ENCODE data around the gene RNU6-1.

RNU6-1 gene

GRCh38 chr15:67832897-67833709, 6.7 kb downstream of the RNU6-1 start:
- no peak for DNase-seq

- DNase-seq, result no peak
Measured at GRCh38 chr15:67832031-67832551, 7.8 kb downstream of the RNU6-1 start.

DNA sequence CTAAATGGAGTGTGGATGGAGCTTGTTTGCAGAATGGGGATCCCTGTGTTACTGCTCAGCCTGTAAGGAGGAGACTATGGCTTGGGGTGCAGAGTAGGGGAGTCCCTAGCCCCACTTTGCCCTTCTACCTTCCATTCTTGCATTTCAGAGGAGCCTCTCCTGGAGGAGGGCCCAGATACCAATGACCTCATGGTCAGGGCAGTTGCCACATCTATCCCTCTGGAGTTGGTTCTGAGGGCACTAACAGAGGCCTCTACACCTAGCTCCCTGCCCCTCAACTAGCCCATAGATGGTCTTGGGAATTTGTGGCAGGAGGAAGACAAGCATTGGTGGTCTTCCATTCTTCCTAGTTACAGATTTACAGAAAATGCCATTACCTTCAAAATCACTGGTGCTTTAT, 8.5 kb downstream of the RNU6-1 start:
- no peak for DNase-seq

DNA sequence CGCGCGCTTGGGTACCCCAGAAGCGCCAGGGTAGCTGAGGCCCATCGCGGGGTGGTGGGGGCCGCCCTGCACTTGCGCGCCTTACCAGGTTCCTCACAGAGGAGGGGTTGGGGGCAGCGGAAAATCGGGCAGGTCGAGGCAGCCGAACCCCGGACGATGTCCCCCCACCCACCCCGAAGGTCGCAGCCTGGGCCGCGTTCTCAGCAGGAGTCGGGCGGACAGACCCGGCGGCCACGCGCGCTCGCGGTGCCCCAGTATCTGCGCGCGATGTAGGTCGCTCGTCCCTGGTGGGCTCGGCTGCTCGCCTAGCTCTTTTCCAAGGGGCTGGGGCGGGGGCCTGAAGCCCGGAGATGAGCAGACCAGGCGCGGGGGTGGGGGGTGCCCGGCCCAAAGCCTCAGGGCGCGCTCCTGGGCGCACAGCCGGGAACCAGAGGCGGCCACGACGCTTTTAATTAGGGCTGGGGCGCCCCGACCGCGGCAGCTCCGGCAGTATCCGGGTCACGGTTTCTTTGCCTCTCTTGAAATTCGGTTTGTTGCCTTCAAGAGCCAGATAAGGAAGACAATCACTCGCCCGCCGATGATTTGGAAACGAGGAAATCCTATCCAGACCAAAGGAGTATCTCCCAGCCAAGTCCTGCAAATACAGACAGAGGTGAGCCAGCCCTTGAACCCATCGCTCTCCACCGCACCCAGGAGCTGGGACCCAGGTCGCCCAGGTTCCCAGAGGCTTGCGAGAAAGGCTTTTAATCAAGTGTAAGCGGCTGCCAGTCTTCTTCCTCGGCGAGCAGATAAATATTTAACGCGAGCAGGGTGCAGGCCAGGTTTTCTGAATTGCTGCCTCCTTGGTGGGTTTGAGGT, 10.0 kb downstream of the RNU6-1 start:
- no peak for DNase-seq

- peak in 1 of 2 donors; percentile 14 for DNase-seq
Measured at GRCh38 chr15:67828969-67829646, 10.7 kb downstream of the RNU6-1 start.

DNA sequence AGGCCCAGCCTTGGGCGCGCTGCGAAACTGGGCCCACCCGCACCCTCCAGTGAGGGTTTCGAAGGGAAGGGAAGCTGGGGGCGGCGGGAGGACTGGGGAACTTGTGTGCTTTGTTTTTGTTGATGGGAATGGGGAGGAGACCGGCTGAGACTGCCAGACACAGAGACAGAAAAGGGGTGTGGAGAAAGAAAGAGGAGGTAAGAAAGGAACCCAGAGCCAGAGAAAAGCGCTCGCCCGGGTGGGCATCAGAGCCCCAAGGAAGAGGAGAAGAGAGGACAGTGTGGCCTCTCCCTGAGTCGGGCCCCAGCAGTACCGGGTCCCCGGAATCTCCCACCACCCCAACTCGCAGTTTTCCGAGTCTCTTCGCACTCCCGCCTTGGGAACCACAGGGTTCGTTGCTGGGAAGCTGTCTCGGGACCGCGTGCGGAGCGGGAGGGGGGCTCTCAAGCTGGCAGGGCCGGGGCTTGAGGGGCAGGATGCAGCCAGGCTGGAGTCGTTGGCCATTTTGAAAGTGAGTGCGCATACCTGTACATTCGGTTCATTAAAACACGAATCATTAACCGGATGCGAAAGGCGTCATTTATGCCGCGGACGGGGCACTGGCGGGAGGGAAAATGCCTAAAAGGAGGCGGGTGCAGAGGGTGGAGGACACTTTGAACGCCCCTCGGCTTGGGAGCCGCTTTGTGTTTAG, 11.4 kb downstream of the RNU6-1 start:
- peak in 1 of 2 donors; percentile 8 for DNase-seq

- DNase-seq, result peak in 1 of 2 donors; percentile 15
Measured at GRCh38 chr15:67827562-67828277, 12.1 kb downstream of the RNU6-1 start.

- peak in 1 of 2 donors; percentile 18 for DNase-seq
Measured at GRCh38 chr15:67826717-67827561, 12.9 kb downstream of the RNU6-1 start.

DNA sequence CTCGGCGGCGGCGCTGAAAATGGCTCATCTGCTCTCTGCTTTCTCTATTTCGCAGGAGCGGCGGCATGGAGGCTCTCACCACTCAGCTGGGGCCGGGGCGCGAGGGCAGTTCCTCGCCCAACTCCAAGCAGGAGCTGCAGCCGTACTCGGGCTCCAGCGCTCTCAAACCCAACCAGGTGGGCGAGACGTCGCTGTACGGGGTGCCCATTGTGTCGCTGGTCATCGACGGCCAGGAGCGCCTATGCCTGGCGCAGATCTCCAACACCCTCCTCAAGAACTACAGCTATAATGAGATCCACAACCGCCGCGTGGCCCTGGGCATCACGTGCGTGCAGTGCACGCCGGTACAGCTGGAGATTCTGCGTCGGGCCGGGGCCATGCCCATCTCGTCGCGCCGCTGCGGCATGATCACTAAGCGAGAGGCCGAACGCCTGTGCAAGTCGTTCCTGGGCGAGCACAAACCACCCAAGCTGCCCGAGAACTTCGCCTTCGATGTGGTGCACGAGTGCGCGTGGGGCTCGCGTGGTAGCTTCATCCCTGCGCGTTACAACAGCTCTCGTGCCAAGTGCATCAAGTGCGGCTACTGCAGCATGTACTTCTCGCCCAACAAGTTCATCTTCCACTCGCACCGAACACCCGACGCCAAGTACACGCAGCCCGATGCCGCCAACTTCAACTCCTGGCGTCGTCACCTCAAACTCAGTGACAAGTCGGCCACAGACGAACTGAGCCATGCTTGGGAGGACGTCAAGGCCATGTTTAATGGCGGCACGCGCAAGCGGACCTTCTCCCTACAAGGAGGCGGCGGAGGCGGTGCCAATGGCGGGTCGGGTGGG, 13.7 kb downstream of the RNU6-1 start:
- DNase-seq, result peak in 1 of 2 donors; percentile 10

DNA sequence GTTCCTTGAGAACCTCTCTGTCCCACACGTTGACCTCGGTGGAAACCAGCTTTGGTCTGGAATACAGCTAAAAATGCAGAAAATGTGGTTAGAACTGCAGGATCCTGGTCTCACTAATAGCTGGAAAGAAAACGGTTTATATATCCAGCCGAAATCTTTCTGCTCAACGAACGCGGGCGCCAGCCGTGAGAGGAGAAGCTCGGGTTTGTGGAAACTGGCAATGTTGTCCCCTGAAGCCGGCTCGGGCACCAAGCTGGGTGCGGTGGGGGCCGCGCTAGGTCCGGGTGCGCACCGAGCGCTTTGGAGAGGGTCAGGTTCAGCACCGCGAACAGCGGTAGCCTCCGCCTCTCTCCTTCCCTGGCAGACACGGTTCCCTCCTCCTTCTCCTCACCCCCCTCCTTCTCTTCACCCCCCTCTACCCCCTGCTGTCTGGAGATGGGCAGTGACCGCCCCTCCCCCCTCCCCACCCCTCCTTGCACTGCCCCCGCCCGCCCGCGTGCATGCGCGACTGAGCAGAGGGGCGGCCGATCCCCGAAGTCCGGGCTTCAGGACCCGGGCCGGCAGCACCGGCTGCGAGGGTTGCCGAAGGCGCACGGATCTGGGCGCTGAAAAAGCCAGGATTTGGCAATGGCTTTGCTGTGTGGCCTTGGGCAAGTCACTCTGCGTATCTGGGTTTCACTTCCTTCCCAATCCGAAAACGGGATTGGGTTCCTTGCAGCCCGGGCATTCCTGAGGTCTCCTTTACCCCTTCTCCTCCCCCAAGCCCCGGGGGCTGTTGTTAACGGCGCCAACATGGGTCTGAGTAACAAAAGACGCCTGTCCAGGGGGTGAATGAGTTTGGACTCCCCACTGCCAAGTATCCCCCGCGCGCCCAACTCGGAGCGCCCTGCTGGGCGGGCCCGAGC, 14.6 kb downstream of the RNU6-1 start, which contains the start of gene SKOR1:
Gene SKOR1 (plus strand): TSS at position 534 of the 905 bp plus-strand sequence. CDS start 94 bp downstream, at position 628.
- DNase-seq, result peak in 1 of 2 donors; percentile 28

GRCh38 chr15:67824197-67824968, 15.5 kb downstream of the RNU6-1 start:
- no peak for DNase-seq

DNA sequence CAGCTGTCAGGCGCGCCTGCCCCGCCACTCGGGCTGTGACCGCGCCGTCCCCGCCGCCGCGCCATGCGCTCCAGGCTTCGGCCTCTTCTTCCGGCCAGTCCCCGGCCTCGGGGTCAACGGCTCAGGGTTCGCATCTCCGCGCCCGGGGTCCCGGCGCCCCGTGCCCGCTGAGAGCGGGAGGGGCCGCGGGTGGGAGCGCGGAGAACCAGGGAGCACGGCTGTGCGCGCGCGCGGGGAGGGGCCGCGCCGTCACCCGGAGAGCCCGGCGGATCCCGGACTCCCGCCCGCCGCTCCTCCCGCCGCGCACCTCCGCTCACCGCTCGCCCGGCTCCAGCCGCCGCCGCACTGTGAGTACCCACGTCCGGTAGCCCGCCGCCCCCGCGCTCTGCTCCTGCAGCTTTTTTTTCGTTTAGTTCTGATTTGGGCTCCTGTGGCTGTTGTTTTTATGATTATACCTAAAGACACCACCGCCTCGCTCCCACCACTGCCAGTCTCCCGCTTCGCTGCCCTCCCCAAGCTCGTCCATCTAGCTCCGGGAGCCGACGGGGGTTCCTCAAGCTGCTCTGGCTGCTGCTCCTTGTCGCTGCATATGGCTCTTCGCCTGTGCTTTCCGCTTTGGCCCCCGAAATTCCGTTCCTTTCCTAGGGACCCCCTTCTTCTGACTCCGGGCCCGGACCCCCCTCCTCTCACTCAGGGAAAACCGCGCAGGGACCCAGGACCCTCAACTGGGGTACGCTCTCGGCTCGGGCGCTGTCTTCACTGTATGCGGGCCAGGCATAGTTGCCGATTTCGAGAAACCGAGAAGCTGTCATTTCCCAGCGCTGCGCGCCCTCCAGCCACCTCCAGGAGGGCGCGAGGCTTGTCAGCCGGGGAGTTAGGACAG, 16.3 kb downstream of the RNU6-1 start:
- peak in 1 of 2 donors; percentile 37 for DNase-seq

DNA sequence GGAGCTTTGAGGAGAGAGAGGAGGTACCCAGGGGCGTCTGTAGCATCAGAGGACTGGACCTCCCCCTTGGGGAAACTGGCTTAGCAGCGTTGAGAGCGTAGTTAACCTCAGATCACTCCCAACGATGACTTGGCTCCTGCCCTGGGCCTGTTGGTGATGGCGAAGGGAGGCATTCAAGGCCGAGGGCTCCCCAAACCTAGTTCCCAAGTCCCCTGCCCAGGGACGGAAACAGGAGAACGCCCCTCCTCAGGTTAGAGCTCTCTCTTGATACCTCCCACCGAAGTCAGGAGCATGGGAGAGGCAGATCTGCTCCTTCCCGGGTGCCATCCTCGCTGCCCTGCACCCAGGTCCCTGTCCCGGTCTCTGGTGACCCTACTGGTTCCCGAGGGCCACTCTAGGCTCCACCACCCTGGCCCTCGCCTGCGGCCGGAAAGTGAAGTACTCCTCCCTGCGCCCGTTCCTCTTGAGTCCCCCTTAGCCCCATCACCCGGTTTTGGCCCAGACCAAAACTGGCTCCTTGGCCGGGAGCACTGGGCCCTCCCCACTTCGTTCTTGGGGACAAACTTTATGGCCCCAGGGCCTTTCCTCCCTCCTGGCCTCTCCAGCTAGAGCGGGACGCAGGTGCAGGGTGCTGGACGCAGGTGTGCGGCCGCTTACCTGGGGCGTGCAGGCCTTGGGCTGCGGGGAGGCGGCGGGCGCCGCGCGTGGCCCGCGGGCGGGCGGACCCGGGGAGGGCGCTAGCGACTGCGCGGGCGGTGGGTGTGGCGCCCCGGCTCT, 17.1 kb downstream of the RNU6-1 start:
- peak in 1 of 2 donors; percentile 13 for DNase-seq

GRCh38 chr15:67821784-67822440, 17.9 kb downstream of the RNU6-1 start:
- DNase-seq, result no peak
